GM10266 (cell line): Measurements from ENCODE around the gene ANKMY1.

Experiments
- DNase-seq: peaks from one replicate; pipeline ENCODE4 v3.0.0; 2012; ENCODE audit errors: extremely low spot score
- TF ChIP-seq, protein P1 (sequence below): IDR thresholded peaks from 2 replicates; pipeline ENCODE4 v1.5.1; 2012; ENCODE audit warnings: mild to moderate bottlenecking, low read depth; ENCODE audit not compliant: control insufficient read depth, insufficient read depth; ENCODE audit errors: missing control alignments

ANKMY1 gene

DNA sequence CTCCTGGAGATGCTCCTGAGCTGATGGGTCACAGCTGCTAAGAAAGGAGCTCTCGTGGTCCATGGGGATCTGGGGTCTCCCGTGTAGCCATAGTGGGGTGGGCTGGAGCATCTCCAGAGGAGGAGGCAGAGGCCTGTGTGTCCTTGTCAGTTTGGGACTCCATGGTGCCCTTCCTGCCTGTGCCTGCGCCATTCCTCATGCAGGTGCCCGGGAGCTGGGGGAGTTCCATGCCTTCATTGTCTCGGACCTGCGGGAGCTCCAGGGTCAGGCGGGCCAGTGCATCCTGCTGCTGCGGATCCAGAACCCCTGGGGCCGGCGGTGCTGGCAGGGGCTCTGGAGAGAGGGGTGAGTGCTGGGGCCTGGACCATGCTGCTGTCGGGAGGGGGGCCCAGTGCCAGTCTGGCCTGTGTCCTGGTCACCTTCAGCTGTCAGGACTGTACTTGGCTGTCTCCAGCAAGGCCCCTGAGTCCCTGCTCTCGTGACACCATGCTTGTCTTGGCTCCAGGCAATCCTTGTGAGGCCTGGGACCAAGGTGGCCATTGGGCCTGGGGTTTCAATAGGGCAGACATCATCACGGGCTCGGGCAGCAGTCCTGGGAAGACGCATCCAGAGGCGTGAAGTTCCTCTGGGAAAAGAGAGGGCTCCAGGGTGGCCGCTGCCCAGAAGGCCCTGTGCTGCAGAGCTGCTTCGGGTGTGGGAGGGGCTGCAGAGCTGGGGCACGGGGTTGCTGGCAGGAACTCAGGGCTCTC, 36.1 kb upstream of the ANKMY1 start:
- TF ChIP-seq, protein P1, sequence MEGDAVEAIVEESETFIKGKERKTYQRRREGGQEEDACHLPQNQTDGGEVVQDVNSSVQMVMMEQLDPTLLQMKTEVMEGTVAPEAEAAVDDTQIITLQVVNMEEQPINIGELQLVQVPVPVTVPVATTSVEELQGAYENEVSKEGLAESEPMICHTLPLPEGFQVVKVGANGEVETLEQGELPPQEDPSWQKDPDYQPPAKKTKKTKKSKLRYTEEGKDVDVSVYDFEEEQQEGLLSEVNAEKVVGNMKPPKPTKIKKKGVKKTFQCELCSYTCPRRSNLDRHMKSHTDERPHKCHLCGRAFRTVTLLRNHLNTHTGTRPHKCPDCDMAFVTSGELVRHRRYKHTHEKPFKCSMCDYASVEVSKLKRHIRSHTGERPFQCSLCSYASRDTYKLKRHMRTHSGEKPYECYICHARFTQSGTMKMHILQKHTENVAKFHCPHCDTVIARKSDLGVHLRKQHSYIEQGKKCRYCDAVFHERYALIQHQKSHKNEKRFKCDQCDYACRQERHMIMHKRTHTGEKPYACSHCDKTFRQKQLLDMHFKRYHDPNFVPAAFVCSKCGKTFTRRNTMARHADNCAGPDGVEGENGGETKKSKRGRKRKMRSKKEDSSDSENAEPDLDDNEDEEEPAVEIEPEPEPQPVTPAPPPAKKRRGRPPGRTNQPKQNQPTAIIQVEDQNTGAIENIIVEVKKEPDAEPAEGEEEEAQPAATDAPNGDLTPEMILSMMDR = no peak
- DNase-seq = no peak

DNA sequence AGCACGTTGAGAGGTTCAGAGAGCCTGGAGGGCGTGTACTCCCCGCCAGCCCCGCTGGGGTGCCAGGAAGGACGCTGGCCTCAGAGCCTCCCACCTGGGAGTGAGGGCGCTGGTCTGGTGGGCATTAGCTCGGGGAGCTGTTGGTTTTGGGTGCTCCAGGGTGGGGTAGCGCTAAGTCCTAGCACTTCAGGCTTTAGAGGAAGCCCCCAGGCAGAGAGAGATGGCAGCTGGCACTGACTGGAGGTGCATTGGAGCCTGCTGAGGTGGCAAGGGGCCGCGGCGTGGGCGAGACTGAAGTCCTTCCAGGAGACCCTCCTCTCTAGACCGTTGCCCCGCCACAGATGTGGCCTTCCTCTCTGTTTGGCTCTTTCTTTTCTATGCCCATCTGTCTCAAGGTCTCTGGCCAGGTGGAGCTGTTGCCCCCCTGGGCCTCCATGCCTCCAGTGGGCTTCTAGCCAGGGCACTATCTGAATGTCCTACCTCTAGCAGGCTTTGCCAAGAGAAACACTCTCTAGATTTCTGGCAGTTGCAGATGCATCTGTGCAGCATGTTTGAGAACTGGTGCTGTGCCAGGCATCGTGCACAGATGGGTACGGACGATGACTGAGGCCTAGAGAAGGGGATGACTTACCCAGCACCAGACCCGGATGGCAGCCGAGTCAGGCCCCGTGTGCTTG, 35.4 kb upstream of the ANKMY1 start:
- TF ChIP-seq, protein P1 = no peak
- DNase-seq = no peak

DNA sequence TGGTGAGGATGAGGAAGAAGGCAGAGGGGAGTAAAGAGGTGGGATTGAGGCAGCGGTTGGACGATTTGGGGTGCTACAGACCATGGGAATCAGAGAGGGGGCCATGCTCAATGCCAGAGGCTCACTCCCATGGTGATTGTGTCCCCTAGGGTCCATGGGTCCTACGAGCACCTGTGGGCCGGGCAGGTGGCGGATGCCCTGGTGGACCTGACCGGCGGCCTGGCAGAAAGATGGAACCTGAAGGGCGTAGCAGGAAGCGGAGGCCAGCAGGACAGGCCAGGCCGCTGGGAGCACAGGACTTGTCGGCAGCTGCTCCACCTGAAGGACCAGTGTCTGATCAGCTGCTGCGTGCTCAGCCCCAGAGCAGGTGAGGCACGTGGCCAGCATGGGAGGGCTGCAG, 34.0 kb upstream of the ANKMY1 start:
- DNase-seq = no peak
- TF ChIP-seq, protein P1 = no peak

DNA sequence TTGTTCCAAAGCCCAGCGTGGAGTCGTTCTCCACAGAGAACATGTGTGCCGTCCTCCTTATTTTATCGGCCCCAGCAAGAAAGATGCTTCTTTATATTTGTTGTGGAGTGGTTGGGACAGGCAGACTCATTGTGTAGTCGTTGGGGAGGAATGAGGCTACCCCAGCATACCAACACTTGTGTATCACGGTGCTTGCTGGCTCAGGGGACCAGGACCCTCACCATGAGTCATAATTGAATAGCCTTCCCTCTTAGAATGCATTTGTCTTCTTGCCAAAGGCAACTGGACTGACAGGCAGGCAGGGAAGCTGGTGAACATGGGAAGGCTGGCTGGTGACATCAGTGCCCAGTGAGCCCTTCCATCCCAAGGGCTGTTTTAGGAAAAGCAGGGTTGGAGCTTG, 33.4 kb upstream of the ANKMY1 start:
- TF ChIP-seq, protein P1 = no peak
- no peak for DNase-seq

DNA sequence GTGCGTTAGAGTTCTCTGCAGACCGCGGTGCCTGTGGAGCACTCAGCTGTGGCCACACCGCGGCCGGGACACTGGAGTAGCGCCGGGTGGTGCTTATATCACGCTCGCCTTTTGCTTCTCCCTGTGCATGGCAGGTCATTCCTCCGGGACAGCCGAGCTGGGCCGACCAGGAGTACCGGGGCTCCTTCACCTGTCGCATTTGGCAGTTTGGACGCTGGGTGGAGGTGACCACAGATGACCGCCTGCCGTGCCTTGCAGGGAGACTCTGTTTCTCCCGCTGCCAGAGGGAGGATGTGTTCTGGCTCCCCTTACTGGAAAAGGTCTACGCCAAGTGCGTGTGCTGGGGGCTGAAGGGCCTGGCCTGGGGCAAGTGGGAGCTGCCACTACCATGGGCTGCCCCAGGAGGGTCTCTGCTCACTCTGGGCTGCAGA, 32.9 kb upstream of the ANKMY1 start:
- TF ChIP-seq, protein P1 = no peak
- no peak for DNase-seq

DNA sequence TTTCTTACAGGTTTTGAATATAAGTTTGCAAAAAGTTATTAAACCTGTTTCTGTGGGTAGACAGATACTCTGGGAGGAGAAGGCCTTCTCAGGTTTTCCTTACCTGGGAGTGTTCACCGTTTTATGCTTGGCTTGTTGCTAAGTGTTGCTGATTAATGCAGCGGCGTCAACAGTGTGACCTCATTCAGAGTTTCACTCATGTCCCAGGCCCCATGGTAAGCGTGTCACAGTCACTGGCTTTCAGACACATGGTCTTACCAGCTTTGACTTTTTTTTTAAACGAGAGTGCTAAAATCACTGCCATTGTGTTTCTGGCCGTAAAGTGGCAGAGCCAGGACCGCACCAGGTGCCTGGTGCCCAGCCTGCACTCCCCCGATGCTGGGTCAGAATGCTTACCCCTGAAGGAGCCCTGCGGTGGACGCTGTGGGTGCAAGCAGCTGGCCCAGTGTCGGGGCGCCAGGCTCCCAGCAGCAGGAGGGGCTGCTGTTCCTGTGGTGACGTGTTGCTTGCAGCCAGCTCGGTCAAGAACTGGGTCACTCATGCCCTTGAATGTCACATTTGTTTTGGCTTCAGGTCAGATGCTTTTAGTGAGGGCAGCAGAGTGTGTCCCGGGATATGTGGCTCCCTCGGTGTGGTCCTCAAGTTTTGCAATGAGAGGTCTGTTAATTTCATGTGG, 32.2 kb upstream of the ANKMY1 start:
- no peak for DNase-seq
- TF ChIP-seq, protein P1 = no peak
